KBM-7 (cell line): ENCODE data around the gene CKAP2.
"Not testable (repeated sequence)": the region's sequence is repeated elsewhere in the genome, so short reads cannot be mapped to it uniquely, and the experiment has no call there.

Experiments used
- DNase-seq: peaks from one replicate; pipeline ENCODE4 v3.0.0-alpha.2; 2015
- in situ Hi-C: fragments of 300-500 bp; cut with MboI; formaldehyde crosslinking; loops from 2 replicates; pipeline ENCODE4 v1.14.3; 2020; ENCODE audit warnings: low sequenced_read_pairs, low pct_unique_long_range_greater_than_20kb, mixed read lengths

Gene CKAP2, protein sequence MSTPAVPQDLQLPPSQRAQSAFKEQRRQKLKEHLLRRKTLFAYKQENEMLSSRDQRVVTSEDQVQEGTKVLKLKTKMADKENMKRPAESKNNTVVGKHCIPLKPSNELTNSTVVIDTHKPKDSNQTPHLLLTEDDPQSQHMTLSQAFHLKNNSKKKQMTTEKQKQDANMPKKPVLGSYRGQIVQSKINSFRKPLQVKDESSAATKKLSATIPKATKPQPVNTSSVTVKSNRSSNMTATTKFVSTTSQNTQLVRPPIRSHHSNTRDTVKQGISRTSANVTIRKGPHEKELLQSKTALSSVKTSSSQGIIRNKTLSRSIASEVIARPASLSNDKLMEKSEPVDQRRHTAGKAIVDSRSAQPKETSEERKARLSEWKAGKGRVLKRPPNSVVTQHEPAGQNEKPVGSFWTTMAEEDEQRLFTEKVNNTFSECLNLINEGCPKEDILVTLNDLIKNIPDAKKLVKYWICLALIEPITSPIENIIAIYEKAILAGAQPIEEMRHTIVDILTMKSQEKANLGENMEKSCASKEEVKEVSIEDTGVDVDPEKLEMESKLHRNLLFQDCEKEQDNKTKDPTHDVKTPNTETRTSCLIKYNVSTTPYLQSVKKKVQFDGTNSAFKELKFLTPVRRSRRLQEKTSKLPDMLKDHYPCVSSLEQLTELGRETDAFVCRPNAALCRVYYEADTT

DNA sequence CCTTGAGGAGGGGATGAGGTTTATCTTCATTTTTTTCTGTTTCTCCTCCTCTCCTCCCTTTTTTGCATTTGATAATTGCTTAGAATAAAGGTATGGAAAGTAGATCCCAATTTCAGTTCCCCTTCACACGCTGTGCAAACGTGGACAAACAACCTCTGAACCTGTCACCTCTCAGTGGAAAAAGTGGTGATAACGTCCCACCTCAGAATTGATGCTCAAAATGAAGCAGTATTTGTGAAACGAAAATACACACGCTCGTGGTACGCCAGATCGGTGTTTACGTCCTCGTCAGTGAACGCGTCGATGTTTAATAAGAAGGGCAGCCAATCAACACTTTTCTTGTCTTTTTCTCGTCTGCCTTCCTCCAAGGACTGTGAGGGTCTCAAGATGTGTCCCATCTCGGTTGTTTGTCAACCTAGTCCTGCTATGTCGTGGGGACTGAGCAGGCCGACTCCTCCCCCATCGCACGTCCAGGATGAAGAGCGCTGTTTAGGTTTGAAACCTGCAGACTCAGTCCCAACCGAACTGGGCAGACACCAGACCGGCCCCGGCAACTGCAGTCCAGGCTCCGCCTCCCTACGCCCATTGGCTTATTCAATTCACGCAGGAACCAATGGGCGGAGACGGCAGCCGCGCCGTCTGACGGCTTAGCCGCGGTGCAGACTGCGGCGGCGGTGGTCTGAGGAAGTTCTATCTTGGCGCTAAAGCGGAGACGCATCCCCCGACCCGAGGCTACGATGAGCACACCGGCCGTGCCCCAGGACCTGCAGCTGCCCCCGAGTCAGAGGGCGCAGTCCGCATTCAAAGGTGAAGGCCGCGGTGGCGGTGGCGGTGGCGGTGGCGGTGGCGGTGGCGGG is at the start of gene CKAP2:
TSS of gene CKAP2 (plus strand) at position 659 of the 857 bp plus-strand sequence. CDS start at position 738, 79 bp downstream.
- DNase-seq: peak; percentile 97
- in situ Hi-C loops: no loop called here

DNA sequence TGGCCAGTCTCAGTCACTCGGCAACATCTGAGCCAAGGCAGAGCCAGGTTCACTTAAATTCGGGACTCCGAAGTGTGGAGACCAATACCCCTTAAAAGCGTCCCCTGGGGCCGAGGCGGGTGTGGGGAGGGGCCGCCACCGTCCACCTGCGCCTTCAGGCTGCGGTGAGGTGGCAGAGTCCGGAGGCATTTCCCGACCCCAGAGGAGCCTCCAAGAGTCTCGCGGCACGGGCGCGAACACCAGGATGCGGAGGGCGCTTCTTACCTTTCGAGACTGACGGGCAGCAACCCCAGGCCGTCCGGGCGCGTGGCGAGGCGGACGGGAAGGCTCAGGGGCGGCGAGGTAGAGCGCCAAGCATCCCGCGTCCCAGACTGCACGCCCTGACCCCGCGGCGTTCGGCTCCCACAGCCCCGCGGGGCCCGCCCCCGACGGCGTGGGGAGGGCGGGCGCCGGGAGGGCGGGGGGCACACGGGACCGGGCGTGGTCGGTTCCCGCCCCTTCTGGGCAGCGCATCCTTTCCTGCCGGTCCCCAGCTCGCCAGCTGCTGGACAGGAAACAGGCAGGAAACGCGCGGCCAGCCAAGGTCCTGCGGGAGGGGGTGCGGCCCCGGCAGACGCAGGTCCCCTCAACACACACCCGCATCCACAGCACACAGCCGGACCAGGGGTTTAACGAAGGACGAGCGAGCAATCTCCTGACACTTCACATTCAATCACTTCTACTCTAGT is 49.3 kb upstream of the CKAP2 start, which contains the start of gene THSD1:
TSS of gene THSD1 (minus strand) at position 406 of the 728 bp plus-strand sequence. CDS start 3,572 bp downstream, outside the sequence.
- peak; percentile 14 for DNase-seq
- in situ Hi-C loops: no loop called here

DNA sequence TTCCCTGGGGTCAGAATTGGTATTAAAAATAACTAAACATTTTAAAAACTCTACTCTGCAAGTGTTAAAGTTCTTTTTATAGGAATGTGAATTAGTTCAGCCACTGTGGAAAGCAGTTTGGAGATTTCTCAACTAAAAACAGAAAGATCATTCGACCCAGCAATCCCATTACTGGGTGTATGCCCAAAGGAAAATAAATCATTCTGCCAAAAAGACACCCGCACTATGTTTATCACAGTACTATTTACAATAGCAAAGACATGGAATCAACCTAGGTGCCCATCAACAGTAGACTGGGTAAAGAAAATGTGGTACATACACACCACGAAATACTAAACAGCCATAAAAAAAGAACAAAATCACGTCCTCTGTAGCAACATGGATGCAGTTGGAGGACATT is 48.6 kb upstream of the CKAP2 start:
- DNase-seq: no peak
- in situ Hi-C loops: no loop called here

DNA sequence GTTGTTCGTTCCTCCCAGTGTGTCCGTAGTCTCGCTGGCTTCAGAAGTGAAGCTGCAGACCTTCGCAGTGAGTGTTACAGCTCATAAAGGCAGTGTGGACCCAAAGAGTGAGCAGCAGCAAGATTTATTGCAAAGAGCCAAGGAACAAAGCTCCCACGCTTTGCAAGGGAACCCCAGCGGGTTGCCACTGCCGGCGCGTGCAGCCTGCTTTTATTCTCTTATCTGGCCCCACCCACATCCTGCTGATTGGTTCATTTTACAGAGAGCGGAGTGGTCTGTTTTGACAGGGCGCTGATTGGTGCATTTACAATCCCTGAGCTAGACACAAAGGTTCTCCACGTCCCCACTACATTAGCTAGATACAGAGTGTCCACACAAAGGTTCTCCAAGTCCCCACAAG is 47.8 kb upstream of the CKAP2 start:
- in situ Hi-C loops, DNase-seq: not testable (repeated sequence)

DNA sequence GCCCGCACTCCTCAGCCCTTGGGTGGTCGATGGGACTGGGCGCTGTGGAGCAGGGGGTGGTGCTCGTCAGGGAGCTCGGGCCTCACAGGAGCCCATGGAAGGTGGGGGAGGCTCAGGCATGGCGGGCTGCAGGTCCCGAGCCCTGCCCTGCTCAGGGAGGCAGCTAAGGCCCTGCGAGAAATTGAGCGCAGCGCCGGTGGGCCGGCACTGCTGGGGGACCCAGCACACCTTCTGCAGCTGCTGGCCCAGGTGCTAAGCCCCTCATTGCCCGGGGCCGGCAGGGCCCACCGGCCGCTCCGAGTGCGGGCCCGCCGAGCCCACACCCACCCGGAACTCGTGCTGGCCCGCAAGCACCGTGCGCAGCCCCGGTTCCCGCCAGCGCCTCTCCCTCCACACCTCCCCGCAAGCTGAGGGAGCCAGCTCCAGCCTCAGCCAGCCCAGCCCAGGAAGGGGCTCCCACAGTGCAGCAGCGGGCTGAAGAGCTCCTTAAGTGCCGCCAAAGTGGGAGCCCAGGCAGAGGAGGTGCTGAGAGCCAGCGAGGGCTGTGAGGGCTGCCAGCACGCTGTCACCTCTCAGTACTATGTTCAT is 47.1 kb upstream of the CKAP2 start:
- DNase-seq, in situ Hi-C loops: not testable (repeated sequence)

DNA sequence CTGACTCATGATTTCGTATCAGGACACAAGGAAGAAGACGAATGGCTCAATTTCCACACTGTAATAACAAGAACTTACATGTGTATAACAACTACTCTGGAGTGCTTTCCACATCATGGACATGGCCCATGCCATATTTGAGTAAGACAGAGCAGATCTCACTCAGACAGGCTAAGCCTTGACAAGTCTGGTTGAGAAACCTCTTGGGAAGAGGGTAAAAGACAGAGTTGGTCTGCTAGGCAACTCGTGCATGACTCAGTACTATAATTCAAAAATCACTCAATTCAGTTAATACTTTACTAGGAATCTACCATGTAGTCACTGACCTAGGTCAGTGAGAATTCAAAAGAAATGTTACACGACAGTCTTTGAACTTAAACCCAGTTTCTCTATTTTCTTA is 43.6 kb upstream of the CKAP2 start:
- DNase-seq: no peak
- in situ Hi-C loops: no loop called here

DNA sequence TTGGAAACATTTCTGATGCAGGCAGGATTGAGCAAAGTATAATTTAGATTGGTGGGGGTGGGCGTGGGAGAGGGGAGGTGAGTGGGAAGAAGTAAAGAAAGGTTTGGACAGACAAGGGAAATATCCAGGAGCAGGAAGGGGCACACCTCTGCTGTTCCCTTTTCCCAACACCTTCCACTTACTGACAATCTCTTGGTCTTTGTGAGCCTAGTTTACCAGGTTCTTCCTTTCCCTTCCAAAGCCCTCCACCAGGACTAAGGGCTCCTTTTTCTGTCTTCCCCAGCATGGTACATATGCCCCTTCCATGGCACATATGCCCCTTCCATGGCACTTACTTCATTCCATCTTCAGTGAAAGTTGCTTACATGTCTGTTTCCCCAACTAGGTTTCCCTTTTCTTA is 43.1 kb upstream of the CKAP2 start:
- in situ Hi-C loops: no loop called here

DNA sequence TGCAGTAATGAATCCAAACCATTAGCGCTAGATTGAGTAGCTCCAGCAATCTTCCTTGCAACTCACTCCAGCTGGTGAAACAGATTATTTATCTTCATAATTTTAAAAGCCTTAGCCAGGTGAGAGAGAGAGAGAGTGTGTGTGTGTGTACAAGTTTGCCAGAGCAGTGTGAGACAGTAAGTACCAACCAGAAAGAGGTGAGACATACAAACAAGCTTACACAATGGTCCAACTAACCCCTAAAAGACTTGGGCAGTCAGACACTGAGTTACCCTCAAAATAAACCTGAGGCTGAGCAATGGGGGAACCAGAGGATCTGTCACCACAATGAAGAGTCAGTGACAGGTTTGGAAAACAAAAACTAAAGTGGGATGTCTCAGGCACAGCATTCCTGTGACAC is 41.2 kb upstream of the CKAP2 start:
- in situ Hi-C loops: no loop called here
- DNase-seq: no peak

More for the DNA sequence above, 43.1 kb upstream of the CKAP2 start:
- DNase-seq: no peak

DNA sequence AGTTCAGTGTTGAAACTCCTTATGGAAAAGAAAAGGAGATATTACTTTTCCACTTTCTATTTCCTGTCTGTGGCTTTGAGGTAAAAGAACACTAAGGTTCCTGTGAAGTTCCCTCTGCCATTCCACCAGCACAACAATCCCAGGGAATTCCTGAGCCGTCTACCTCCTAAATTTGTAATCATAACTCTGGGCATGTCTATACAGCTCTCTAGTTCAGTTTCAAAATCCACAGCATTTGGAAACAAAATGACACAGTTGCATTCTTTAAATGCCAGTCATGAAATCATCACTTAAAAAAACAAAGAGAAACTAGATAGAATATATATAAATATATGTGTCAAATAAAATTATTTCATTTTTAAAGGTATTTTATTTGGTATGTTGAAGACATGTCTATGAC is 40.3 kb upstream of the CKAP2 start:
- in situ Hi-C loops: no loop called here
- DNase-seq: no peak

DNA sequence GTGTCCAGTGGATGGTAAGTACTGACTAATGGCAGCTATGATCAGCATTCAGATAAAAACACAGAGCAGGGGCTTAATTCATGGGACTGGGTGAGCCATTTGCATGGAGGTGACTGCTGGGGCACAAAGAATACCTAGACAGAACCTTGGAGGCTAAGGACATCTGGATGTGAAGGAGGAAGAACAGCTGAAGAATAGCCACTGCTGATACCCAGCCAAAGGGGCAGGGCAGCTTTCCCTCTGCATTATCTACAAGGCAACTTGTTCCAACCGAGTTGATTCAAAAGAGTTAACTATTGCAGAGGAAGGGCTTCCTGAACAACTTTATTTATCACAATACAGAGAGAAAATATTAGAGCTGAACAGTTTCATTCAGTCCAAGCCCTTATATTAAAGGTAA is 36.2 kb upstream of the CKAP2 start:
- in situ Hi-C loops: no loop called here
- DNase-seq: no peak

DNA sequence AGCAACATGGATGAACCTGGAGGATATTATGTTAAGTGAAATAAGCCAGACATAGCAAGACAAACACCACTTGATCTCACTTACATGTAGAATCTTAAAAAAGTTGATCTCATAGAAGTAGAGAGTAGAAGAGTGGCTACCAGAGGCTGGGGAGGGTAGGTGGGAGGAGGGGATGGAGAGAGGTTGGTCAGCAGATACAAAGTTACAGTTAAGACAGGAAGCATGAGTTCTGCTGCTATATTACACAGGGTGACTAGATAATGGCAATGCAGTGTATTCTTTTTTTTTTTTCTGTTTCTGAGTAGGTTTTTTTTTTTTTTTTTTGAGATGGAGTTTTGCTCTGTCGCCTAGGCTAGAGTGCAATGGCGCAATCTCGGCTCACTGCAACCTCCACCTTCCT is 34.1 kb upstream of the CKAP2 start:
- no peak for DNase-seq

DNA sequence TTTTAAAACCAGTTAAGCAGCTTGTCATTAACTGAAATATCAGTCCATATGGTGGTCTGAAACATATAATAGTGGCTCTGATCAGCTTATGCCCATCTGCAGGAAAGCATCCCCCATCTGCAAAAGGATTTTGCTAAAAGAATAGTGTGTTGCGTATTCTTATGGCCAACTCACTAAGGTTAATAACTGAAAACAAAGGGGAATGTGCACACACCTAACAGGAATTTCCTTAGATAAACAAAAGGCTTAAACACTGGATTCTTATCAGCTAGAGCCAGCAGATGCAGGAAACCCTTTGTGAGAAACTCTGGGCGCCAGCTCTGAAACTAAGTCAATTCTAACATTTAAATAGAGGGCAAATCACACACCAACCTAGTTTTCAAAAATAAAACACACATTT is 27.0 kb upstream of the CKAP2 start:
- in situ Hi-C loops: no loop called here
- no peak for DNase-seq

More for the DNA sequence above, 34.1 kb upstream of the CKAP2 start:
- in situ Hi-C loops: no loop called here

DNA sequence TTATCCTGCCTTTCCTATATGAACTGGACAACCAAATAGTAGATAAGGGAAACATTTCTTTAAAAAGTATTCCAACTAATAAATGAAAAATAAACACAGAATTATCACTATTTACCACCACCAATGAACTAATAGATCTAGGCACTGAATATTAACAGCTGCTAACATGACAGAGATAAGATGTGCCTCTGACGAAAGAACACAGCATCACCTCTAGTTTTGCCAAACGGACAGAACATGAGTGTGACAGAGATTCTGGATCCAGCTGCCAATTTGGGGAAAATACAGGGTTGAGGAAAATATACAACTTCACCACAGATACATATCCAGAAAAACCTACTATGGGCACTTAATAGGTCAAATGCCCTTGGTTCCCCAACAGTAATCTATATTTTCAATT is 22.8 kb upstream of the CKAP2 start:
- in situ Hi-C loops: no loop called here

DNA sequence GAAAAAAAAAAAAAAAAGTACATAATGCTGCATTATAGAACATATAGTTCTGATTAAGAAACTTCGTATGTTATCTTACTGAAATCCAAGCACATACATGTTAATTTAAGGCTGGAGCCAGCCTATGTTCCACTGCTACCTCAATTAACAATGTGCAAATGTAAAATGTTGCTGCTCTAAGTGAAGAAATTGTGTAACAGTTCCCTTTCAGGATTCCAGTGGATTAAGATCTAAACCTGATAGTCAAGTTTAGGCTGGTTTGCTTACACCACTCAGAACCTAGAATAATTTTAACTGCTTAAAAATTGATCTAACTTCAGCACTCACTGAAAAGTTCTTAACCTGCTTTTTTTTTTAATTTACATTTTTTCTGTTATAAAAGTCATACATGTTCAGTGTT is 9.0 kb upstream of the CKAP2 start:
- in situ Hi-C loops: no loop called here
- no peak for DNase-seq

More for the DNA sequence above, 22.8 kb upstream of the CKAP2 start:
- DNase-seq: no peak

DNA sequence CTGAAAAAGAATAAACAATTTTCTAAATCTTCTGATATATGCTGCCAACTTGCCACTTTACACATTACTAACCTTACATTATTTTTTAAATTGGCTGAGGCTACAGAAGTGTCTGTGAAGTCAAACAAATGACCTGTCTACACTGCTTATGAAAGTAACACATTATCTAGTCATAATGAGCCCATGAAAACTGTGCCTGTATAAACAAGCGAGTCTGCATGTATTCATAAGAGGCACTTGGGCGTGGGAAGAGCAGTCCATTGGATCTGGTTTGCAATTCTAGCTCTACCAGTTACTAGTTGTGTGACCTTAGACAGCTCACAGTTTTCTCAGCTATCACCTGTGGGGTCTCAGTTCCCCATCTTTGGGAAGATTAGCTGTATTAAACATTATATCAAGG is 7.9 kb upstream of the CKAP2 start:
- DNase-seq: no peak
- in situ Hi-C loops: no loop called here

DNA sequence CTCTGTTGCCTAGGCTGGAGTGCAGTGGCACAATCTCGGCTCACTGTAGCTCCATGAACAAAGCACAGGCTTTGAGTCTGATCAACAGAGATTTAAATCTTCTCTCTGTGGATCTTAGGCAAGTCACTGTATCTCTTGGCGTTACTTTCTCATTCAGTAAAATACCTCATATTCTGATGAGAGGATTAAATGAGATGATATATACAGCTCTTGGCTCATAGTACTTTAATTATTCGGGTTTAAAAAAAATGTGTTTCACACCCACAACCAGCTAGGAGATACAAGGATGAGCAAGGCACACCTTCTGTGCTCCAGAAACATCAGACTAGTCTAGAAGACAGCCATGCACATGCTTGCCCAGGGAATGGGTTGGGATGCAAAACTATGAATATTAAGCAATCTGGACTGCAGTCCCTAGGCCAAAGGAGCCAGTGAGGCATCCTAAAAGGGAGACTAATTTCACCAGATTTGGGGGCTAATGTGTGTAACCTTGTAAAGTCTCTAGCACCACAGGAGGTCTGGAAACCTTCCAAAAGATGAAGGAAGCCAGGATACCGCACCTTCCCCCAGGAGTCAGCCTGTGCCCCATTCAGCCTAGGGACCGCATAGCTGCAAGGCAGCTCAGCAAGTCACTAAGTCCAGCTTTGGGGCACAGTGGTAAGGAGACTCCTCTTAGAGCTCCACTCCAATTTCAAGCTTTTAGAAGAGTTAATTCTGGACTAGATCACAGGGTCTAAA is 7.3 kb upstream of the CKAP2 start:
- in situ Hi-C loops: no loop called here
- no peak for DNase-seq

DNA sequence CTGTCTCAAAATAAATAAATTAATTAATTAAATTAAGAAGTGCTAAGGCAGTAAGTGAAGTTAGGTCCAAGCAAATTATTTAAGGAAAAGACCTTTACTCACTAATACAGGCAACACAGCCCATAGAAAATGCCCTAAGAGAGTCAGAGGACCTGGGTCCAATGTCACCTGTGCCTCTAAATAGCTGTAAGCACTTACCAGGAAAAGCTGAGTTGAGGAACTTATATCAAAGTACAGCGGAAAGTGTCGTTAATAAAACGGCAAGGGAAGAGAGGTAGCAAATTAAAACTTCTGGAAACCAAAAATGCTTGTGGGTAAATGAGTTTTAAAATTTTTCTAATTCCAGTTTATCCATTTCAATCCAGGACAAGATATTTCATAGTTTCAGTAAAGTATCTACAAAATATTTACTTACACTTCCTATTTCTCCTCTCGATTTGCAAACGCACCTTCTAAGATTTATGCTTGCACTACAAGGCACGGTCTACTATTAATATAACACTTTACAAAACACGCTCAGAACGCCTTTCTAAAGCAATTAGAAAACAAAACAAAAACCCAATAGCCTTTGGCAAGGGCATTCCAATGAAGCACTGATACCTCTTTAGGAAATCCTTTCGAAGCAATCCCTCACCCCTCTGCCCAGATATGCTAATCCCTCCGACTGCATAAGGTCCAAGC is 5.8 kb upstream of the CKAP2 start:
- no peak for DNase-seq
- in situ Hi-C loops: no loop called here
